A673 (cell line): ENCODE measurements around the gene PID1.

Experiments
- CTCF ChIP-seq: fragments of 300-800, 200-600 bp; sonication (generic); conservative IDR thresholded peaks from 2 replicates; pipeline ENCODE4 v1.5.1; 2017; ENCODE audit warnings: low read depth, mild to moderate bottlenecking, antibody characterized with exemption, low read length, moderate library complexity, mixed read lengths
- EZH2 ChIP-seq: fragments of 200-600 bp; sonication (generic); IDR thresholded peaks from 2 replicates; pipeline ENCODE4 v1.6.1; 2017; ENCODE audit warnings: borderline replicate concordance, low read depth, mild to moderate bottlenecking, mixed read lengths, antibody characterized with exemption, low read length; ENCODE audit not compliant: poor library complexity, severe bottlenecking

GRCh38 chr2:229279516-229279915 is 8.4 kb upstream of the PID1 start:
- TF ChIP-seq CTCF (no peak), EZH2 (no peak)
